ENCODE results near the gene GNS.

Gene GNS

DNA sequence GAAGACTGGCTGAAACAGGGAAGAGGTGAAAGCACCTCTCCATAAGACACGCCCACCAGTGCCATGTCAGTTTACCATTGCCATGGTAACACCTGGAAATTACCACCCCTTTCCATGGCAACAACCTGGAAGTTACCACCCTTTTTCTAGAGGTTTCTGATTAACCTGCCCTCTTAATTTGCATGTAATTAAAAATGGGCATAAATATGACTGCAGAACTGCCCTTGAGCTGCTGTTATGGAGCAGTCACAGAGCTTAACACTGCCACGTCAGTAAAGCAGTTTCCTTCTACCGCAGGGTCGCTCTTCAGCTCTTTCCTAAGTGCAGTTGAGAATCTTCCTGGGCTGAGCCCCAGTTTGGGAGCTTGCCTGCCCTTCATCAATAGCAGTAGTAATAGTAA lies 93.7 kb downstream of the GNS start:
- H3K36me3 ChIP-seq (ENCODE audit: control insufficient read depth, insufficient read depth, low read length): no peaks in the 10 kb centered on the region
- no peak overlapping the region for H3K4me3 ChIP-seq (ENCODE audit: low read length)
- no peaks in the 10 kb centered on the region for H3K9me3 ChIP-seq (ENCODE audit: control insufficient read depth, low read length)
- no peaks in the 10 kb centered on the region for H3K27me3 ChIP-seq (ENCODE audit: control insufficient read depth, insufficient read depth, low read length)
- peaks cover 49% of the 10 kb centered on the region for H3K4me1 ChIP-seq (ENCODE audit: control insufficient read depth, insufficient read depth, low read length)
- H3K9ac ChIP-seq (ENCODE audit: low read length): peak overlapping the region; percentile 36
